Neural cell (in vitro differentiated cells): ENCODE measurements around the gene CAMK2D. TPM values are rescaled to one million over a fixed set of nuclear protein-coding genes. Genes with fewer than 3 reads are reported as not detected.

Source experiments
- H2AFZ ChIP-seq: fragments of 200-600, 300-800 bp; sonication (generic), shearing (Covaris generic); 2 replicates; pipeline ENCODE4 v1.6.0; 2014; ENCODE audit warnings: low read depth, mild to moderate bottlenecking, antibody characterized with exemption, low read length, moderate library complexity
- H3F3A ChIP-seq: fragments of 200-600 bp; shearing (Covaris generic); 2 replicates; pipeline ENCODE4 v1.6.1; 2016; ENCODE audit warnings: mild to moderate bottlenecking, moderate library complexity, mixed read lengths, antibody characterized with exemption, low read length; ENCODE audit not compliant: insufficient read depth, poor library complexity, severe bottlenecking
- H3K27ac ChIP-seq: fragments of 200-600, 300-800 bp; sonication (generic), shearing (Covaris generic); 2 replicates; pipeline ENCODE4 v1.5.1; 2014; ENCODE audit warnings: mild to moderate bottlenecking, low read length, moderate library complexity
- H3K27me3 ChIP-seq: fragments of 300-800, 200-600 bp; sonication (generic), shearing (Covaris generic); 2 replicates; pipeline ENCODE4 v1.6.0; 2014; ENCODE audit warnings: mild to moderate bottlenecking, low read depth, low read length, moderate library complexity; ENCODE audit not compliant: insufficient read depth
- H3K36me3 ChIP-seq: fragments of 300-800, 200-600 bp; sonication (generic), shearing (Covaris generic); 2 replicates; pipeline ENCODE4 v1.5.1; 2014; ENCODE audit warnings: mild to moderate bottlenecking, antibody characterized with exemption, low read length, moderate library complexity; ENCODE audit not compliant: insufficient read depth
- H3K4me2 ChIP-seq: fragments of 300-800, 200-600 bp; sonication (generic), shearing (Covaris generic); 2 replicates; pipeline ENCODE4 v1.6.0; 2014; ENCODE audit warnings: mild to moderate bottlenecking, low read length
- H3K4me3 ChIP-seq: fragments of 300-800, 200-600 bp; sonication (generic), shearing (Covaris generic); 2 replicates; pipeline ENCODE4 v1.5.1; 2014; ENCODE audit warnings: mild to moderate bottlenecking, low read length, moderate library complexity
- H3K79me2 ChIP-seq: fragments of 200-600 bp; shearing (Covaris generic); replicated peaks from 2 replicates; pipeline ENCODE4 v1.6.0; 2014; ENCODE audit warnings: mild to moderate bottlenecking, low read length, moderate library complexity; ENCODE audit not compliant: insufficient read depth
- H3K9ac ChIP-seq: fragments of 300-800, 200-600 bp; sonication (generic), shearing (Covaris generic); 2 replicates; pipeline ENCODE4 v1.6.1; 2016; ENCODE audit warnings: mild to moderate bottlenecking, low read length, mixed read lengths
- H3K9me2 ChIP-seq: fragments of 200-600 bp; shearing (Covaris generic); 2 replicates; pipeline ENCODE4 v1.6.1; 2016; ENCODE audit warnings: mild to moderate bottlenecking, low read length, mixed read lengths; ENCODE audit not compliant: insufficient read depth
- H3K9me3 ChIP-seq: fragments of 200-600, 300-800 bp; sonication (generic), shearing (Covaris generic); 2 replicates; pipeline ENCODE4 v1.6.1; 2016; ENCODE audit warnings: mild to moderate bottlenecking, mixed run types, low read length, moderate library complexity, mixed read lengths
- H4K20me1 ChIP-seq: fragments of 200-600 bp; shearing (Covaris generic); 2 replicates; pipeline ENCODE4 v1.6.1; 2016; ENCODE audit warnings: mild to moderate bottlenecking, mixed run types; ENCODE audit not compliant: insufficient read depth
- CTCF ChIP-seq: fragments of 450-650 bp; IDR thresholded peaks from 2 replicates; pipeline ENCODE4 v1.5.1; 2014; ENCODE audit warnings: antibody characterized with exemption, mild to moderate bottlenecking, moderate library complexity; ENCODE audit not compliant: poor library complexity, severe bottlenecking
- EP300 ChIP-seq: fragments of 450-650 bp; conservative IDR thresholded peaks from 2 replicates; pipeline ENCODE4 v1.6.1; 2014; ENCODE audit warnings: antibody characterized with exemption, mild to moderate bottlenecking, moderate library complexity; ENCODE audit not compliant: poor library complexity, severe bottlenecking
- EZH2 ChIP-seq: fragments of 200-600, 300-800 bp; shearing (Covaris generic), sonication (generic); IDR thresholded peaks from 2 replicates; pipeline ENCODE4 v1.6.1; 2014; ENCODE audit warnings: antibody characterized with exemption, low read length, borderline replicate concordance, mild to moderate bottlenecking; ENCODE audit not compliant: insufficient read depth, poor library complexity, severe bottlenecking
- MXI1 ChIP-seq: fragments of 450-650 bp; conservative IDR thresholded peaks from 2 replicates; pipeline ENCODE4 v1.6.1; 2014; ENCODE audit warnings: antibody characterized with exemption, mild to moderate bottlenecking; ENCODE audit not compliant: poor library complexity, severe bottlenecking
- POLR2AphosphoS5 ChIP-seq: IDR thresholded peaks from 2 replicates; pipeline ENCODE4 v1.6.1; 2012
- RAD21 ChIP-seq: fragments of 450-650 bp; conservative IDR thresholded peaks from 2 replicates; pipeline ENCODE4 v1.6.1; 2014; ENCODE audit warnings: antibody characterized with exemption, mild to moderate bottlenecking, moderate library complexity
- SMC3 ChIP-seq: fragments of 450-650 bp; conservative IDR thresholded peaks from 2 replicates; pipeline ENCODE4 v1.6.1; 2014; ENCODE audit warnings: antibody characterized with exemption, mild to moderate bottlenecking, moderate library complexity; ENCODE audit not compliant: poor library complexity
- TAF1 ChIP-seq: IDR thresholded peaks from 2 replicates; pipeline ENCODE4 v1.6.1; 2012; ENCODE audit warnings: low read depth
- polyA plus RNA-seq: library from polyadenylated mRNA; depleted of rRNA; stranded (reverse); fragments of >200 nt; gene quantifications from 2 replicates; pipeline ENCODE4 v1.2.3, GENCODE V29; 2014
- TF ChIP-seq, protein P1 (sequence below): IDR thresholded peaks from 2 replicates; pipeline ENCODE4 v1.6.1; 2012; ENCODE audit warnings: borderline replicate concordance

Gene CAMK2D
- polyA plus RNA-seq, 1 donor from 2014 or later: 27.1 TPM

DNA sequence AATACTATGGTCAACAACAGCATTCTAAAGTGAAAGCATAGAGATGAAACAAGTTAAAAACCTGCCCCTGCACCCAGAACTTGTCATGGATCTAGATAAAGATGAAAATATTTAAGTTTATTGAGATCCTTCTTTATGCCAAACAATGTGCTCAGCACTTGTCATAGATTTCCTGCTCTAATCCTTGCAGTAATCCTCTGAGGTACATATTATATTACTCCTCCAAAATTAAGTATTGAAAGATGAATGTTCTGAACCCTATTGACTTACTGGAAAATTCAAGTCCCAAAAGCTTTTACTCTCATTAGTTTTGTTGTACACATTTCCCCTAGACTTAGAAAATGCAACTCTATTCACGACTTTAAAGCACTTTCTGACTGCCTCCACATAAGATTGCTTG is 35.6 kb downstream of the CAMK2D start:
- Histone ChIP-seq H3K4me3 (no peak overlapping the region), H3K36me3 (no peaks in the 10 kb centered on the region)

GRCh38 chr4:113718252-113718651 is 43.3 kb downstream of the CAMK2D start:
- TF ChIP-seq POLR2AphosphoS5 (no peak), MXI1 (no peak), EZH2 (no peak), SMC3 (no peak), RAD21 (no peak), TAF1 (no peak), CTCF (no peak), EP300 (no peak)
- TF ChIP-seq, protein P1, sequence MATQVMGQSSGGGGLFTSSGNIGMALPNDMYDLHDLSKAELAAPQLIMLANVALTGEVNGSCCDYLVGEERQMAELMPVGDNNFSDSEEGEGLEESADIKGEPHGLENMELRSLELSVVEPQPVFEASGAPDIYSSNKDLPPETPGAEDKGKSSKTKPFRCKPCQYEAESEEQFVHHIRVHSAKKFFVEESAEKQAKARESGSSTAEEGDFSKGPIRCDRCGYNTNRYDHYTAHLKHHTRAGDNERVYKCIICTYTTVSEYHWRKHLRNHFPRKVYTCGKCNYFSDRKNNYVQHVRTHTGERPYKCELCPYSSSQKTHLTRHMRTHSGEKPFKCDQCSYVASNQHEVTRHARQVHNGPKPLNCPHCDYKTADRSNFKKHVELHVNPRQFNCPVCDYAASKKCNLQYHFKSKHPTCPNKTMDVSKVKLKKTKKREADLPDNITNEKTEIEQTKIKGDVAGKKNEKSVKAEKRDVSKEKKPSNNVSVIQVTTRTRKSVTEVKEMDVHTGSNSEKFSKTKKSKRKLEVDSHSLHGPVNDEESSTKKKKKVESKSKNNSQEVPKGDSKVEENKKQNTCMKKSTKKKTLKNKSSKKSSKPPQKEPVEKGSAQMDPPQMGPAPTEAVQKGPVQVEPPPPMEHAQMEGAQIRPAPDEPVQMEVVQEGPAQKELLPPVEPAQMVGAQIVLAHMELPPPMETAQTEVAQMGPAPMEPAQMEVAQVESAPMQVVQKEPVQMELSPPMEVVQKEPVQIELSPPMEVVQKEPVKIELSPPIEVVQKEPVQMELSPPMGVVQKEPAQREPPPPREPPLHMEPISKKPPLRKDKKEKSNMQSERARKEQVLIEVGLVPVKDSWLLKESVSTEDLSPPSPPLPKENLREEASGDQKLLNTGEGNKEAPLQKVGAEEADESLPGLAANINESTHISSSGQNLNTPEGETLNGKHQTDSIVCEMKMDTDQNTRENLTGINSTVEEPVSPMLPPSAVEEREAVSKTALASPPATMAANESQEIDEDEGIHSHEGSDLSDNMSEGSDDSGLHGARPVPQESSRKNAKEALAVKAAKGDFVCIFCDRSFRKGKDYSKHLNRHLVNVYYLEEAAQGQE: no peak
- Histone ChIP-seq H3K9me2 (no peaks in the 10 kb centered on the region), H3K79me2 (no peaks in the 10 kb centered on the region), H3F3A (no peaks in the 10 kb centered on the region), H3K27me3 (no peaks in the 10 kb centered on the region), H3K4me3 (no peak overlapping the region), H3K36me3 (no peaks in the 10 kb centered on the region), H3K9me3 (no peaks in the 10 kb centered on the region), H3K9ac (no peak overlapping the region), H3K27ac (no peak overlapping the region), H4K20me1 (no peaks in the 10 kb centered on the region), H3K4me2 (no peak overlapping the region), H2AFZ (no peak overlapping the region)

More for the DNA sequence above, 35.6 kb downstream of the CAMK2D start:
- Histone ChIP-seq H3K79me2 (no peaks in the 10 kb centered on the region), H3K27ac (no peak overlapping the region), H4K20me1 (no peaks in the 10 kb centered on the region), H3K9ac (no peak overlapping the region), H3F3A (no peaks in the 10 kb centered on the region), H3K9me3 (no peaks in the 10 kb centered on the region), H3K4me2 (no peak overlapping the region), H3K27me3 (no peaks in the 10 kb centered on the region), H3K9me2 (no peaks in the 10 kb centered on the region), H2AFZ (no peak overlapping the region)
- no peak for TF ChIP-seq MXI1
- no peak for TF ChIP-seq TAF1
- no peak for TF ChIP-seq POLR2AphosphoS5
- no peak for TF ChIP-seq SMC3
- no peak for TF ChIP-seq RAD21
- TF ChIP-seq CTCF: no peak
- no peak for TF ChIP-seq EP300
- TF ChIP-seq, protein P1: no peak
- TF ChIP-seq EZH2: no peak
